ENCODE measurements around the gene CMSS1. TPM values are rescaled to one million over a fixed set of nuclear protein-coding genes. Genes with fewer than 3 reads are reported as not detected.

Gene CMSS1
- polyA plus RNA-seq, 12 donors: 21.0 to 39.9 (median 29.5) TPM; not detected in 1

- no peak for DNase-seq
Measured at GRCh38 chr3:99984139-99984538, 166.5 kb downstream of the CMSS1 start.

- no peak for DNase-seq
Measured at GRCh38 chr3:99984668-99985067, 167.0 kb downstream of the CMSS1 start.

GRCh38 chr3:99990179-99990578 is 172.5 kb downstream of the CMSS1 start:
- DNase-seq: no peak

- no peak for DNase-seq
Measured at GRCh38 chr3:99997293-99997692, 179.6 kb downstream of the CMSS1 start.

GRCh38 chr3:99999536-99999935 is 181.9 kb downstream of the CMSS1 start:
- no peak for DNase-seq

- DNase-seq: no peak
Measured at GRCh38 chr3:100001083-100001482, 183.4 kb downstream of the CMSS1 start.

GRCh38 chr3:100001526-100002270 is 184.0 kb downstream of the CMSS1 start:
- DNase-seq: no peak

GRCh38 chr3:100002599-100003350 is 185.1 kb downstream of the CMSS1 start:
- DNase-seq: no peak

GRCh38 chr3:100003609-100004503 is 186.2 kb downstream of the CMSS1 start:
- no peak for DNase-seq

- no peak for DNase-seq
Measured at GRCh38 chr3:100004931-100005330, 187.3 kb downstream of the CMSS1 start.

GRCh38 chr3:100005665-100006393 is 188.2 kb downstream of the CMSS1 start:
- no peak for DNase-seq

- DNase-seq: no peak
Measured at GRCh38 chr3:100006570-100007271, 189.1 kb downstream of the CMSS1 start.

- no peak for DNase-seq
Measured at GRCh38 chr3:100007313-100007712, 189.7 kb downstream of the CMSS1 start.

- DNase-seq: no peak
Measured at GRCh38 chr3:100008081-100008698, 190.5 kb downstream of the CMSS1 start.

GRCh38 chr3:100009276-100010086 is 191.8 kb downstream of the CMSS1 start:
- DNase-seq: no peak

- no peak for DNase-seq
Measured at GRCh38 chr3:100010087-100010417, 192.4 kb downstream of the CMSS1 start.

- DNase-seq: no peak
Measured at GRCh38 chr3:100018806-100019205, 201.1 kb downstream of the CMSS1 start.

- no peak for DNase-seq
Measured at GRCh38 chr3:100019719-100020118, 202.1 kb downstream of the CMSS1 start.

GRCh38 chr3:100020876-100021644 is 203.4 kb downstream of the CMSS1 start:
- no peak for DNase-seq
